Neuron (in vitro differentiated cells): ENCODE measurements around the gene ANXA2R.
"Not testable (repeated sequence)": the region's sequence is repeated elsewhere in the genome, so short reads cannot be mapped to it uniquely, and the experiment has no call there.

Source experiments
- H2AFZ ChIP-seq: one replicate; pipeline ENCODE4 v1.6.1; 2013; ENCODE audit warnings: low read depth, mild to moderate bottlenecking, inconsistent platforms, low read length, moderate library complexity
- H3K27me3 ChIP-seq: one replicate; pipeline ENCODE4 v1.6.1; 2013; ENCODE audit warnings: low read length; ENCODE audit not compliant: insufficient read depth
- H3K36me3 ChIP-seq: one replicate; pipeline ENCODE4 v1.6.1; 2013; ENCODE audit warnings: low read length; ENCODE audit not compliant: insufficient read depth
- H3K4me1 ChIP-seq: one replicate; pipeline ENCODE4 v1.6.1; 2013; ENCODE audit warnings: low read length; ENCODE audit not compliant: insufficient read depth
- H3K4me3 ChIP-seq: 2 replicates; pipeline ENCODE4 v1.5.1; 2013; ENCODE audit warnings: mild to moderate bottlenecking, low read length, moderate library complexity
- H3K9me3 ChIP-seq: one replicate; pipeline ENCODE4 v1.6.1; 2013; ENCODE audit warnings: low read length

ANXA2R gene

DNA sequence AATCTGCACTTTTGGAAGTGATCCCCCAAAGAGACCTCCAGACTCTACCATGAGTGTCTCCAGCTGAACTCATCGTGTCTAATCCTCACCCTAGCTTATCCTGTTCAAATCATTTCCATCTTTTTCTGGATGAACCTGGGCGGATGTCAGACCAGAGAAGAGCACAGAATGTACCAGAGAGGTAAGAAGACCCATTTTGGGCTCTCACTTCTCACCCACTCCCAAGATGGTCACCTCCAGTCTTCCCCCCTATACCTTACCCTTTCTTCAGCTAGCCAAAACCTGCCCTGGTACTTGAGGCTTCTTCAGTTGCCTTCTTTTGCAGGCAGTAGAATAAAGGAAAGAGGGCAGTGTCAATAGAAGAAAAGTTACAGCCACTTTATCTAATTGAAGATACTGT, 27.9 kb upstream of the ANXA2R start:
- Histone ChIP-seq H2AFZ (no peak overlapping the region), H3K27me3 (no peaks in the 10 kb centered on the region), H3K36me3 (peaks cover 21% of the 10 kb centered on the region), H3K4me3 (peak overlapping the region; percentile 84), H3K9me3 (peaks cover 13% of the 10 kb centered on the region), H3K4me1 (peaks cover 16% of the 10 kb centered on the region)

DNA sequence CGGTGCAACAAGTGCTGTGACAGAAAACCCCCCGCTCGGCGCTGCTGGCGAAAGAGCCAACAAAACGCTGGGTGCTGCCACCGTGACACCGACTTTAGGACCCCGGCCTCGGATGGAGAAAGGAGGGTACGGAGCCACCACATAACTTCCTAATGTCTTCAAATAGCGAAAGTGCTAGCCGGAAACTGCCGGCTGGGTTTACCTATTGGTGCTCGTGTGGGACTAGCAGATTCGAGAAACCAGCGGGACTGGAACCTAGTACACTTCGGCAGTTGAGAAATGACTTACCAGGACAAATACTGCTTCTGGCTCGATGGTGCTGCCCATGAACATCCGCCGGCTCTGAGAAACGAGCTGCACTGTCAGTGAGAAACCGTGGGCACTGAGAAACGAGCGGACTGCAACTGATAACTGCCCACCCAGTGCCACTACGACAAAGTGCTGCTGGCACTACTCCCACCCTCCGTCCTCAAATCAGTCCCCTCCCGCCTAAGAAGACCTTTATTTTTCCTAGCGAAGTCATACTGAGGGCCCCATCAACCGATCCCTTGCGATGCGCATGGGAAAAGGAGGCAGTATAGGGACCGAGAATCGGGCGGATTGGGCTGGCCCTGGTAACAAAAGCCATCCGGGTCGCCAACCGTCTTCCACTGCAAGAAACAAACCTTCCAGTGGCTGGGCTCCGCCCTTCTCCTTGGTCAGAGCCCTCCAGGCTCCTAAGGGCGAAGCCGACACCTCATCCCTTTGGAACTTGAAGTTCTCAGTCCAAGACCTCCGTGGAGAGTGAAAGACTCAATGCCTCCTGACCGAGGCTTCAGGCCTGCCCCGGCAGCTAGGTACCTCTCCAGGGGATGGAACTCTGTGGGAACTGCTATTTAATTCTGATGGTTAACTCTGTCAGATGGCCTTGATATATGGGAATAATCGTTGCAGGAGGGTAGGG, 27.0 kb upstream of the ANXA2R start:
- peaks cover 16% of the 10 kb centered on the region for H3K4me1 ChIP-seq
- no peaks in the 10 kb centered on the region for H3K27me3 ChIP-seq
- peak overlapping the region; percentile 22 for H2AFZ ChIP-seq
- peak overlapping the region; percentile 84 for H3K4me3 ChIP-seq
- H3K9me3 ChIP-seq: peaks cover 11% of the 10 kb centered on the region
- H3K36me3 ChIP-seq: peaks cover 21% of the 10 kb centered on the region

DNA sequence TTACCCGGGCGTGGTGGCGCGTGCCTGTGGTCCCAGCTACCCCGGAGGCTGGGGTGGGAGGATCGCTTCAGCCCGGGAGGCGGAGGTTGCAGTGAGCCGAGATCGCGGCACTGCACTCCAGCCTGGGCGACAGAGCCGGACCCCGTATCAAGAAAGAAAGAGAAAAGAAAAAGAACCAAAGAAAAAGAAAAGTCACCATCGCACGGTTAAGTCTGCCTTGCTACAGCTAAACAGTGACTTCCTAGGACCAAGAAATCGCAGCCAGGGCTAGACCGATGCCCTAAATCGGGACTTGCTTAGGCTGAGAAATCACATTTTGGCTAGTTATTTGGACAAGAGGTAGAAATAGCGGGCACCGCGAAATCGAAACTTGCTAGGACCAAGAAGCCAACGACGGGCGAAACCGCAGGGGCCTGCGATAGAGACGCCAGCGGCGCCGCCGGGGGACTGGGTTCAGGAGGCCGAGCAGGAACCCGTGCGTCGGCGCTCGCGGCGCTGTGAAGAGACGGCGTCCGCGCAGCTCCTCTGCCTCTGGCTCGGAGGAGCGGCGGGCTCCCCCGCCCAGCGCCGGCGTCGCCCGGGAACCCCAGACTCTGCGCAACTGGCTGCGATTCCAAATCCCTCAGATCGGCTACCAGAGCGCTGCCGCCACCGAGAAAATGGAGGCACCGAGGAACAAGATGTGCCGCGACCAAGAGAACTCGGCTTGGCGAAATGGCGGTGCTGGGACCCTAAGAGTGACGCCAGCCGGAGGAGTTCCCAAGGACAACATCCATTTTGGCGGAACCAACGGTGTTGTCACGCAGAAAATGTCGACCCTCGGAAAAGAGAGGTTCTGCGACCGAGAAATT, 26.1 kb upstream of the ANXA2R start:
- Histone ChIP-seq H3K27me3 (no peaks in the 10 kb centered on the region), H3K36me3 (peaks cover 17% of the 10 kb centered on the region), H3K9me3 (peaks cover 7% of the 10 kb centered on the region)

DNA sequence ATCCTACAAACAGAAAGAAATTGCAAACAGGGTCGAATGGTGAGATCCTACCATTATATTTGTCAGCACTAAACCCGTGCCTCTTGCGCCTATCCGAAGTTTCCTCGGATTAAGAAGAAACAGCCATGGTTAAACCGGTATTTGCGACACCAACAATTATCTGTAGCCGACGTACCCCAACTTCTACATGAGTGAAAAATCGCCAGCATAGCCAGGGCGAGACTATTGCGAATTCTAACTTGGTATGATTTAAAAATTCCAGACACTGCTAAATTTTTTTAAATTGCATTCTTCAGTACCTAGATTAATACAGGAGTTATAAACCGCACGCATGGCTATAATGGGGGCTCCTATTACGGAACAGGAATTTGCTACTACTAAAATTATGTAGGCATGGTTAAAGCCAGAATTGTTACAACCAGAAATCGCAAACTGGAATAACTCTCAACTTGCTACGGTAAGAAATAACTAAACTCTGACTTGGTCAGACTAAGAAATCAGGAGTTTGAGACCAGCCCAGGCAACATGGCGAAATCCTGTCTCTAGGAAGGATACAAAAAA, 25.3 kb upstream of the ANXA2R start:
- peaks cover 10% of the 10 kb centered on the region for H3K36me3 ChIP-seq
- H2AFZ ChIP-seq: peak overlapping the region; percentile 22
- peak overlapping the region; percentile 84 for H3K4me3 ChIP-seq
- H3K4me1 ChIP-seq: peaks cover 16% of the 10 kb centered on the region
- H3K27me3 ChIP-seq: no peaks in the 10 kb centered on the region
- H3K9me3 ChIP-seq: peaks cover 2% of the 10 kb centered on the region

More for the DNA sequence above, 26.1 kb upstream of the ANXA2R start:
- H3K4me1 ChIP-seq: peaks cover 16% of the 10 kb centered on the region
- H2AFZ ChIP-seq: peak overlapping the region; percentile 22
- peak overlapping the region; percentile 84 for H3K4me3 ChIP-seq

DNA sequence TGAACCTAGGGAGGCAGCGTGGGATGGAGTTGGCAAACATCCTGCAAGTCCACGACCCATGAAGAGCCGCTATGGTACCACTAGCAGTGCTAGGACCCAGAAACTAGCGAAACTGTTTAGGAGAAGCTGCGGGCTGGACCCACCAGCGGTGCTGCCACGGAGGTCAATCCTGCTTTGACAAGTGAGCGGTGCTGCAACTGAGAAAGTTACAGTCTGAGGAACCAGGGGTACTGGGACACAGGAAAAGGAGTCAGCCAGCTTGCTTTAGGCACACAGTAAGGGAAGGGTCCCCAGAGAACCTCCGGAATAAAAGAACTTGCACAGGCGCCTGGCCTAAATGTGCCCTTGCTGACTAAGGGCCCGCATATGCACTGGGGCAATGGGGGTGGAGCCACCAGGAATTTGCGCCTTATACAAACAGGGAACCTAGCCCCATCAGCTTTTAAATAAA, 23.6 kb upstream of the ANXA2R start:
- Histone ChIP-seq H3K36me3 (no peaks in the 10 kb centered on the region), H3K4me3 (no peak overlapping the region), H2AFZ (no peak overlapping the region), H3K9me3 (no peaks in the 10 kb centered on the region), H3K4me1 (peaks cover 12% of the 10 kb centered on the region), H3K27me3 (no peaks in the 10 kb centered on the region)

DNA sequence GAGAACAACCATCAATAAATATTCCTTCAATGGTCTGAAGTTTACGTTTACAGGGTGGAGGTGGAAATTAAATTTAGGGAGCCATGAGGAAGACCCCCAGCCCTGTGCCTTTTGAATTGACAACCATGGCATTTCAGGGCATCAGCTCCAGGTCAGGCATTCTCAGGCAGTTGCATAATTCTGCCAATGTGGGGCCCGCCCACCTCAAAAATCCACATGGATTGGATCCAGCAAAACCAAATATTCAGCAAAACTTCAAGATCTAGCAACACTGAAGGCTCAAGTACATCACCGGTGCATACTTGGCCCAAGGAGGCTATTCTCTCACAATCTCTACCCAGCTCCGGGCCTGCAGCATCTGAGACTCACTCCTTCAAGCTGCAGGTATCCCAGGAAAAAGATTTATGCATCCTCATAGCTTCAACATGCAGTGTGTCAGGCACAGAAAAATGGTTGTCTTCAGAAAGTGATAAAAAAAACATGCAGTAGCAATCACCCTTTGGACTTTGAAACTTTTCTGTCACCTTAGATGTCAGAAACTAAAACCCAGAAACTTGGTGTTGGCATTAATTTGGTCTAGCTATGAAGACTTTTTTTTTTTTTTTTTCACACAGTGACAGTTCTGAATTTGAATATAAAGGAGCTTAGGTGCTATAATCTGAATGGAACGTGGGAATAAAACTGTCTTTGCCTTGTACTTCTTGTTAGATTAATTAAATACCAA, 21.4 kb upstream of the ANXA2R start:
- no peaks in the 10 kb centered on the region for H3K27me3 ChIP-seq
- no peaks in the 10 kb centered on the region for H3K4me1 ChIP-seq
- no peak overlapping the region for H2AFZ ChIP-seq
- no peaks in the 10 kb centered on the region for H3K9me3 ChIP-seq
- H3K4me3 ChIP-seq: no peak overlapping the region
- no peaks in the 10 kb centered on the region for H3K36me3 ChIP-seq

DNA sequence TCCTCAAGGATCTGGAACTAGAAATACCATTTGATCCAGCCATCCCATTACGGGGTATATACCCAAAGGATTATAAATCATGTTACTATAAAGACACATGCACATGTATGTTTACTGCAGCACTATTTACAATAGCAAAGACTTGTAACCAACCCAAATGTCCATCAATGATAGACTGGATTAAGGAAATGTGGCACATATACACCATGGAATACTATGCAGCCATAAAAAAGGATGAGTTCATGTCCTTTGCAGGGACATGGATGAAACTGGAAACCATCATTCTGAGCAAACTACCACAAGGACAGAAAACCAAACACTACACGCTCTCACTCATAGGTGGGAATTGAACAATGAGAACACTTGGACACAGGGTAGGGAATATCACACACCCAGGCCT, 19.9 kb upstream of the ANXA2R start:
- H3K27me3 ChIP-seq, H3K9me3 ChIP-seq, H3K4me1 ChIP-seq, H3K36me3 ChIP-seq, H2AFZ ChIP-seq, H3K4me3 ChIP-seq: not testable (repeated sequence)

DNA sequence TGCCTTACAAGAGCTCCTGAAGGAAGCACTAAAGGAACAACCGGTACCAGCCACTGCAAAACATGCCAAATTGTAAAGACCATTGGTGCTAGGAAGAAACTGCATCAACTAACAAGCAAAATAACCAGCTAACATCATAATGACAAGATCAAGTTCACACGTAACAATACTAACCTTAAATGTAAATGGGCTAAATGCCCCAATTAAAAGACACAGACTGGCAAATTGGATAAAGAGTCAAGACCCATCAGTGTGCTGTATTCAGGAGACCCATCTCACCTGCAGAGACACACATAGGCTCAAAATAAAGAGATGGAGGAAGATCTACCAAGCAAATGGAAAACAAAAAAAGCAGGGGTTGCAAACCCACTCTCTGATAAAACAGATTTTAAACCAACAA, 15.0 kb upstream of the ANXA2R start:
- not testable (repeated sequence) for H3K9me3 ChIP-seq, H3K36me3 ChIP-seq, H2AFZ ChIP-seq, H3K4me1 ChIP-seq, H3K4me3 ChIP-seq, H3K27me3 ChIP-seq

DNA sequence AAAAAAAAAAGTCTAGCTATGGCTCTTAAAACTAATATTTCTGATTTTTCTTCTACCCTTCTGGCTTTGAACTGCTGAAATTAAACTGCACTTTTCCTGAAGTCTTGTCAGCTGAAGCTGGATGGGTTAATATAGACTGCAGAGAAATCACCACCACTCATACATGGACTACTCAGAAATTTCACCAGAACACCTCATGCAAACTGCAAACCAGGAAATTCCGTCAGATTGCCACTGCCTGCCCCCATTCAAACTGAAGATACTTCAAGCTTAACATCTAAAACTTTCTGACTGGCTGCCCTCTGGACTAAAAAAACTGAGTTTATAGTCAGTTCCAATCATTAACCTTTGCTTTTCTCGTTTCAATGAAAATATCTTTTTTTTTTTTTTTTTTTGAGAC, 11.6 kb upstream of the ANXA2R start:
- H3K4me3 ChIP-seq: no peak overlapping the region
- H3K27me3 ChIP-seq: no peaks in the 10 kb centered on the region
- no peaks in the 10 kb centered on the region for H3K9me3 ChIP-seq
- no peaks in the 10 kb centered on the region for H3K4me1 ChIP-seq
- H3K36me3 ChIP-seq: peaks cover 2% of the 10 kb centered on the region
- H2AFZ ChIP-seq: no peak overlapping the region

DNA sequence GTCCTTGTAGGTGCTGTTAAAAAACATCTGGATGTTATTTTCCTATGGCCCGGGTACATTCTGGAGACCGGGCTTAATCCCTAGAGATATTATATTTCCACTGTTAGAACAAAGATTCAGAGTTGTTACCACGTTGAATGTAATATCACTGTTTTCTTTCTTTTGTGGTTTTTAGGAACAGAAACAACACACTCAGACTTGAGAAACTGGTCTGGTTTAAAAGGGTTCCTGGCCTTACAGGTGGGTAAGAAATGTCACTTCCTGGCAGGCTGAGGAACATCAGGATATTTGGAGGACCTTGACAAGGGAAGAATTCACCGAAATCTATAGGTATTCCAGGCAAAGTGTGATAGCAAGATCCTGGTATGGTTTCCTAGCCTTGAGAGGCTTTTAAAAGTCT, 10.3 kb upstream of the ANXA2R start:
- peaks cover 2% of the 10 kb centered on the region for H3K36me3 ChIP-seq
- H3K4me3 ChIP-seq: no peak overlapping the region
- H3K4me1 ChIP-seq: no peaks in the 10 kb centered on the region
- H2AFZ ChIP-seq: no peak overlapping the region
- H3K9me3 ChIP-seq: no peaks in the 10 kb centered on the region
- H3K27me3 ChIP-seq: no peaks in the 10 kb centered on the region

DNA sequence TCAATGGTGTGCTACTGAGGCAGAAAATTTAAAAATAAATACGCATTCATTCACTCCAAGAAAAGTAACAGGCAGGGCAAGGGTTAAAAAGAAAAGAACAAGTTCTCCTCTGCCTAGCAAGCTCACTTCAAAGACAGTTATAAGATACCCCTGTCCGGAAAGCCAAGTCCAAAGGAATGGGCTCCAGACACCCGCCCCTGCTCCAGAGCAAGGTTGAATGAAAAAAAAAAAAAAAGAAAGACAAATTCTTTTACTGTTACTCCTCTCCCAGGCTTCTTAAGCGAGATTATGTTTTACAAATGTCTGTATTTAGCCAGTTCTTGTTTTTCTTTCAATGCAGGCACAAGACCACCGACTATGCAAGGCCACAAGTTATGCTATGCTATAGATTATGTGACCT, 9.1 kb upstream of the ANXA2R start:
- no peak overlapping the region for H3K4me3 ChIP-seq
- H2AFZ ChIP-seq: no peak overlapping the region
- H3K27me3 ChIP-seq: no peaks in the 10 kb centered on the region
- H3K36me3 ChIP-seq: peaks cover 2% of the 10 kb centered on the region
- no peaks in the 10 kb centered on the region for H3K4me1 ChIP-seq
- no peaks in the 10 kb centered on the region for H3K9me3 ChIP-seq

DNA sequence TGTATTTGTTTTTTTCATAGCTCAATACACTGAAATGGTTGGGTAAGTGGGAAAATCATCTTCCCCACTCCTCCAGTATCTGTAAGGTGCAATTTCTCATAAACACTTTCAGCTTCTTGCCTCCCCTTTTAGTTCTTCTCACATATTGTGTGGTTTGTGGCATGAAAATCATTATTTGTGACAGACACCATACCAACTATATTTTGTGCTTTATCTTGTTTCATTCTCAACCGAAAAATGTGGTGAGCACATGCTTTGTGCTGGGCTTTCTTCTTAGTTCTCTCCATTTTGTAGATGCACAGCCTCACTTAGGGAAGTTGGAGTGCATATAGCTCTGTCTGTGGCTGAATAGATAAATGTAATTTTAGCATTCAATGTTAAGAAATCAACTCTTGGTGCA, 6.4 kb upstream of the ANXA2R start:
- H3K27me3 ChIP-seq: no peaks in the 10 kb centered on the region
- no peak overlapping the region for H2AFZ ChIP-seq
- H3K36me3 ChIP-seq: no peaks in the 10 kb centered on the region
- no peak overlapping the region for H3K4me3 ChIP-seq
- no peaks in the 10 kb centered on the region for H3K4me1 ChIP-seq
- no peaks in the 10 kb centered on the region for H3K9me3 ChIP-seq
